Stimulated activated naive CD4-positive, alpha-beta T cell (primary cell): ENCODE measurements around the gene INF2.
A peak's percentile ranks its signal among the peaks of the same experiment; 100 is the strongest.

ENCODE experiments used
- DNase-seq, 6 experiments: peaks; one replicate each; lab custom pipeline; 2025; lab: John Stamatoyannopoulos, UW

The INF2 gene

DNA sequence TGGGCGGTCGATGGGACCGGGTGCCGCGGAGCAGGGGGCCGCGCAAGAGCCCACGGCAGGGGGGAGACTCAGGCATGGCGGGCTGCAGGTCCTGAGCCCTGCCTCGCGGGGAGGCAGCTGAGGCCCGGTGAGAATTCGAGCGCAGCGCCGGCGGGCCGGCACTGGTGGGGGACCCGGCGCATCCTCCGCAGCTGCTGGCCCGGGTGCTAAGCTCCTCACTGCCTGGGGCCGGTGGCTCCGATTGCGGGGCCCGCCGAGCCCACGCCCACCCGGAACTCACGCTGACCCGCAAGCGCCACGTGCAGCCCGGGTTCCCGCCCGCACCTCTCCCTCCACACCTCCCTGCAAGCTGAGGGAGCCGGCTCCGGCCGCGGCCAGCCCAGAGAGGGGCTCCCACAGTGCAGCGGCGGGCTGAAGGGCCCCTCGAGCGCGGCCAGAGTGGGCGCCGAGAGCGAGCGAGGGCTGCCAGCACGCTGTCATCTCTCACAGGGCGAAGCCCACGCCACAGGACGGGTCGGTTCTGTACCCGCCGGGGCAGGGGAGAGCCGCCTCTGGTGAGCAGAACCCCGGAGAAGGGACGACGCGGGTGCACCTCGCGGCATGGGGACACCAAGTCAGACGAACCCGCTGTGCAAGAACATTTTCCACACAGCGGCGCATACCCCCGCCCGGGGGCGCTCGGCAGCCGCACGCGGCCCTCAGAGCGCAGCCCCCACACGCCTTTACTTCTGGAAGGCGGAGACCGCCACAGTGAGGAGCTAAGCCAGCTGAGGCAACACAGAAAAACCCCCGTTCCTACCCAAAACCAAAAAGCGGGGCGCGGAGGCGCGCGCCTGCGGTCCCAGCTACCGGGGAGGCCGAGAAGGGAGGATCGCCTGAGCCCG lies 62.4 kb downstream of the INF2 start:
- DNase-seq = no peak

DNA sequence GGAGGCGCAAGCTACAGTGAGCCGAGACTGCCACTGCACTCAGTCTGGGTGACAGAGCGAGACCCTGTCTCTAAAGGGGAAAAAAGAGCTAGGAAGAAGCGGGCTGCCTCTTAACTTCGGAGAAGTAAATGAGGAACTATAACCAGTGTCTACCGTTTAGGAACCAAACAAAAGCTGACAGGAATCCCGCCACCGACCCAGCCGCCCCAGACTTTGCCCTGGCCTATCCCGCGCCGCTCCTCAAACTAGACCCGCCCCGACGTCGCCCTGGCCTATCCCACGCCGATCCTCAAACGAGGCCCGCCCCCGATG lies 63.0 kb downstream of the INF2 start:
- no peak for DNase-seq

DNA sequence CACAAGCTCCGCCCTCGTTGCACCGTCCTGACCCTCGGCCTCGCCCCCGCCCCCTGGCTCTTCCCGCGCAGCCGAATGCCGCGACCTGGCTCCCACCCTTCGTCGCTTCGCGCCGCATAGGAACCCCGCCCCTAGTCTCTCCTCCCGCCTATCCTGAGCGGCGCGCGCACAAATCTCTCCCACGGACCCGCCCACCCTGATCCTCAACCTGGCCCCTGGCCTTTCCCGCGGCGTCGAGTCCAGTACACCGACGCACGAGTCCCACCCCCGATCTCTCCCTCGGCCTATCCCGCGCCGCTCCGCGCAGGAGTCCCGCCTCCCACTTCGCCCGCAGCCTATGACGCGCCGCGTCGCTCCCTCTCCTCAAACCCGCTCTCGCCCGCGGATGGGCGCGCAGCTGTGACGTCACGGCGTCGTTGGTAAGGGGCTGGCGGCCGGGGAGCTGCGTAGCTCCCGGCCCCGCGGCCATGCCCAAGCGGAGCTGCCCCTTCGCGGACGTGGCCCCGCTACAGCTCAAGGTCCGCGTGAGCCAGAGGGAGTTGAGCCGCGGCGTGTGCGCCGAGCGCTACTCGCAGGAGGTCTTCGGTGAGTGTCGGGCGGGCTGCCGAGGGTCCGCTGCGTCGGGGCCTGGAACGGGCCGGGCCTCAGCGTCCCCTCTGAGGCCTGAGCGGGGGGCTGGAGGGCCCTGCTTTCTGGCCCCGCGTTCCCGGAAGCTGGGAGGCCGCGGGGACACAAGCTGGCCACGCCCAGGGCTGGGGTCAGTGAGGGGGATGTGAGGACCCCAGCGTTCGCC lies 63.5 kb downstream of the INF2 start, which contains the start of gene SIVA1:
Gene SIVA1 (plus strand): TSS at position 413 of the 793 bp plus-strand sequence. CDS start 55 bp downstream, at position 468.
- peak; percentile 99 to 100 (median 100) for DNase-seq

DNA sequence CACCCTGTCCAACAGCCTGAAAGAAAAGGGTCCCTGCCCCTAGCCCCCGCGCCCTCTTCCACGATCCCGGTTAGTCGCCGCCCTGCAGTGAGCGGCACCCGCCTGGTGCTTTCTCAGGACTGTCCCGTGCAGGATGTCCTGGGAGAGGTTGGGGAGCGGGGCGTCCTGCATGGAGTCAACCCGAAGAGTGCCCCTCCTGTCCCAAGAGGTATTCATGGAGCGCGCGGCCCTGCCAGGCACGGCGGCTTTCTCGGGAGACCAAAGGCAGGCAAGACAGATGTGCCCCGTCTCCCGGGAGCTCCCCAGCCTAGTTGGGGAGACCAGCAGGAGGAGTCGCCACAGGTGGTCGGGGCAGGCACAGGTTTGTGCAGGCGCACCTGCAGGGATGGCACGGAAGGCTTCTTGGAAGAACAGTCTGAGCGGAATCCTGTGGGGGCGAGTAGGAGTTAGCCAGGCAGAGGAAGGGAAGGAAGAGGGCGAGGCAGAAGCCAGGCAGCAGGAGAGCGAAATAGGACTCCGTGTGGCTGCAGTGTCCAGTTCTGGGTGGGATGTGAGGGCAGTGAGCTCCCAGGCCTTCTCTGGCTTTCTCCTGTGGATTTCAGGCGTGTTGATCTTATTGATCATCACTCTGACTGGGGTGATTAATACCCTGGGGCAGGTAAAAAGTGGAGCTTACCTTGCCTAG lies 64.3 kb downstream of the INF2 start:
- peak in 1 of 6 experiments; percentile 51 for DNase-seq

DNA sequence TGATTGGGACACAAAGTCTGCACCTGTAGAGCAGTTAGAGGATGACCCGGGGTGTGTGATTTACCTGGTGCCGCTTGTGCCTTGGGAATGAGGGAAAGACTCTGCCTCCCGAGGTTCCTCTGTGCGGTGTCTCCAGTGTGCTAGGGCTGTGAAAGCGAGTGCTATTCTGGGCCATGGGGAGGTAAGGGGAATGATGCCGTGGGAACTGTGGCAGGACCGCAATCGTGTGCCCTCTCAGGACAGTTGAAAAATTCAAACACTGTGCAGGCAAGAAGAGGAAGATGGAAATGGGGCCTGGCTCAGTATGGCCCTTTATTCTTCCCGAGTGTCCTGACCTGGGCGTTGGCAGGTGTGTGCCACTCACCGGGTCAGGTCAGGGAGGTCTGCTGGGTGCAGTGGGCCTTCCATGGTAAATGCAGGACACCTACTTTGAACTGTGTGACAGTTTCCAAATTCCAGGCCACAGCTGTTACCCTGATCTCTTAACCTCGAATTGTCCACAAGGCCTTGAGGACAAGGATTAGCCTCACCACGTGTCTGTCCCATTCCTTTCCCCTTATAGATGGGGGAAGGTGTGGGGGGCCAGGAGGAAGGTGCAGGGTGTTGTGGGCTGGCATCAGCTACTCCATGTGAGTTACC lies 64.9 kb downstream of the INF2 start:
- no peak for DNase-seq

DNA sequence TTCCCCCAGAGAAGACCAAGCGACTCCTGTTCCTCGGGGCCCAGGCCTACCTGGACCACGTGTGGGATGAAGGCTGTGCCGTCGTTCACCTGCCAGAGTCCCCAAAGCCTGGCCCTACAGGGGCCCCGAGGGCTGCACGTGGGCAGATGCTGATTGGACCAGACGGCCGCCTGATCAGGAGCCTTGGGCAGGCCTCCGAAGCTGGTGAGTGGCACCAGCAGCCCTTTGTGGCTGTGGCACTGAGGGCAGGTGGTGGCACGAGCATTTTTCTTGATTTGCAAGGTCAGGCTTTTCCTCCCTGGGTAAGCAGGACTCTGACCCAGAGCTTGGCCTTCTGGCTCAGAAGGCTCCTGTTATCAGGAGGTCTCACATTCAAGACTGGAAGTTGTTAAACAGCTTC lies 66.2 kb downstream of the INF2 start:
- DNase-seq = no peak

DNA sequence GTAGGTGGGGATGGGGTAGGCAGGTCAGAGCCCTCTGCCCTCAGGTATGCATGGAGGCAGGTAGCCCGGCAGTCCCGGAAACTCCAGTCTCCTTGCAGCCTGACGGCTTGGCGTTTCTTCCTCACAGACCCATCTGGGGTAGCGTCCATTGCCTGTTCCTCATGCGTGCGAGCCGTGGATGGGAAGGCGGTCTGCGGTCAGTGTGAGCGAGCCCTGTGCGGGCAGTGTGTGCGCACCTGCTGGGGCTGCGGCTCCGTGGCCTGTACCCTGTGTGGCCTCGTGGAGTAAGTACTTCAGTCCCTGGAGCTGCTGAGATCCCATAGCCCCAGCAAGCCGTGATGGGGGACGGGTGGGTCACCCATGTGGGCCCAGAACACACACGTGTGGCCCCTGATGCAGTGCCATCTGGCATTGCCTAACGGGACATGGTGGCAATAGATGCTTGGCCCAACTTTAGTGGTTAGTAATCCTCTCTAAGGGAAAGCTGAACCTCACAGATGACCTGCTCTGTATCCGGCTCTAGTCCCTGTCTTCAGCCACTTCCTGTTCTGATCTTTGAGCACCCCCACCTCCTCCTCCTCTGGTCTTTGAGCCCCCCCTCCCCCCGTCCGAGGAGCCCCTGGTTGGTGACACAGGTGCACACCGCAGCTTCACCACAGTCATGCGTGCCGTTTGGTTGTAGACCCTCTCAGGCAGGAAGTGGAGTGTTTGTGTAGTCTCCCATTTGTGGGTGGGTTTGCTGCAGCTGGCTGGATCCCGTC lies 67.2 kb downstream of the INF2 start:
- DNase-seq = no peak

DNA sequence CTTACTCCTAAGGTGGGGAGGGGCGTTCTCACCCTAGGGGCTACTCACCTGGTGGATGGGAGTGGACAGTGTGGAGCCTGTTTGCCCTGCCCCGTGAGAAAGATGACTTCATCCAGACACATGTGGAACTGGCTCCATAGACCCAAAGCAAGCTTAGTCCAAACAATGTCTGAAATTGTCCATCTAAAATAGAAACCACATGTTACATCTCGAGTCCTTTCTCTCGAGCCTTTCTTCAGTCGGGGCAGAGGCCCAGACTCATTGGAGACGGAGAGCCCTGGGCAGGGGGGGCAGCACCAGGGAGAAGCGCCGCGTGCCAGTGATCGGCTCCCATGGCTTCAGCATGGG lies 67.8 kb downstream of the INF2 start:
- DNase-seq = no peak

DNA sequence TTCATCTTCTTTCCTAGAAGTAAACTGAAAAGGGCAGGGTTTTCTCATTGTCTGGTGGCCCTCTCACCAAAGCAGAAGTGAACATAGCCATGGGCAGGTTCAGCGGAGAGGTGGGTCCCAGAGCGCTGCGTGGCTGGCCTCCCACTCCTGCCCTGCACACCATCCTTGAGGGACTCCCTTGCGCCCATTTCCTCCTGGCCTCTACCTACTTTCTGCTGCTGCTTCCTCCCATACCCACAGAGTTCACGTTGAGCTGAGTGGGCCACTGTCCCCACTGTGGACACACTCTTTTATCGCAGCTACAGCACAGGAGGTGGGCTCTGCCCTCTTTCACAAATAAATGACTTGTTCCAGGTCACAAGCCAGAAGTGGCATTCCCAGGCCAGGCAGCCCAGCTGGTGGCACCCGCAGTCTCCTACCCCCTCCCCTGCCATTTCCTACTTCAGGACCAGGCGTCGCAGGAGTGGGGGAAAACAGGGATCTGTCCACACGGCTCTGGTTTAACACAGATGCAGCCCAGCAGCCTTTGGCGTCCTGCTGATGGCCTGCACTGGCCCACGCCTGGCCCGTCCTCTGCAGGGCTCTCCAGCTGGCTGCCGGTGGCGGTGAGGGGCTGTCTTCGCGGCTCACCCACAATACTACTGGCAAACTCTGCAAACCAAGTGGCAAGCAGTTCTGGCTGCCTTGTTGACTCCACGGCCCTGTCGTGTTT lies 68.4 kb downstream of the INF2 start:
- DNase-seq = no peak

DNA sequence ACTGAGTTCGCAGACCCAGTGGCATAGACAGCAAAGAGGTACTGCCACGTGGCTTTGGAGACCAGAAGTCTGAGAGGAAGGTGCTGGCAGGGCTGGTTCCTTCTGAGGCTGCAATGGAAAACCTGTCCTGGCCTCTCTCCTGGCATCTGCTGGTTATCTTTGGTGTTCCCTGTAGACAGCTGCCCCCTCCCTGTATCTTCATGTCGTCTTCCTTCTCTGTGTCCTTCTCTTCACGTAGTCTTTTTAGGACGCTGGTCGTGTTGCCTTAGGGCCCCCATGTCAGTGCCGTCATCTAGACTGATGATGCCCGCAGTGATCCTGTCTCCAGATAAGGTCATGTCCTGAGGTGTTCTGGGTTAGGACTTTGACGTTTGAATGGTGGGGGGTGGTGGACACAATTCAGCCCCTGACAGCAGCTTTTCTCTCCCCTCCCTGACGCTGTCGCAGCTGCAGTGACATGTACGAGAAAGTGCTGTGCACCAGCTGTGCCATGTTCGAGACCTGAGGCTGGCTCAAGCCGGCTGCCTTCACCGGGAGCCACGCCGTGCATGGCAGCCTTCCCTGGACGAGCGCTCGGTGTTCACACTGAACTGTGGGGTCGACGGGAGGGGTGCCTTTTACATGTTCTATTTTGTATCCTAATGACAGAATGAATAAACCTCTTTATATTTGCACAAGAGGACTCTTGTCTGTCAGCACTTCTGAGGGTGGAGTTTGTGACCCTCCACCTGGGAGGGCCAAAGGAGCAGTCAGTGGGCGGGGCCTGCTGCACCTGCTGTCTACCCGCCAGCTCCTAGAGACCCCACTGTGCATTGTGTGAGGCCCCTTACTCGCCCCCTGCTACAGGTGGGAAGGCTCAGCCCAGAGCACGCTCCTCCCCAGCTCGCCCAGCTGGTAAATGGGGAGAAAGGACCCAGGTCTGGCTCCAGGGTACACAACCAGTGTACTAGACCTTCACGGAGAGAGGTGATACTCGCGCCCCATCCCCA lies 69.9 kb downstream of the INF2 start:
- DNase-seq = no peak

DNA sequence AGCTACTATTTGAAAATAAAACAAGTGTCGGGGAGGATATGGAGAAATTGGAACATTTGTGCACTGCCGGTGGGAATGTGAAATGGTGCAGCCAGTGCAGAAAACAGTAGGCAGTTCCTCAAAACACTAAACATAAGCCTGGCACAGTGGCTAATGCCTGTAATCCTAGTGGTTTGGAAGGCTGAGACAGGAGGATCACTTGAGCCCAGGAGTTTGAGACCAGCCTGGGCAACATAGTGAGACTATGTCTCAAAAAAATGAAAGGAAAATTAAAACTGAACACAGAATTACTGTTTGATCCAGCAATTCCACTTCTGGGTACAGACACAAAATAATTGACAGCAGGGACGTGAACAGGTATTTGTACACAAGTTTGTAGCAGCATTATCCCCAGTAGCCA lies 76.1 kb downstream of the INF2 start:
- no peak for DNase-seq

DNA sequence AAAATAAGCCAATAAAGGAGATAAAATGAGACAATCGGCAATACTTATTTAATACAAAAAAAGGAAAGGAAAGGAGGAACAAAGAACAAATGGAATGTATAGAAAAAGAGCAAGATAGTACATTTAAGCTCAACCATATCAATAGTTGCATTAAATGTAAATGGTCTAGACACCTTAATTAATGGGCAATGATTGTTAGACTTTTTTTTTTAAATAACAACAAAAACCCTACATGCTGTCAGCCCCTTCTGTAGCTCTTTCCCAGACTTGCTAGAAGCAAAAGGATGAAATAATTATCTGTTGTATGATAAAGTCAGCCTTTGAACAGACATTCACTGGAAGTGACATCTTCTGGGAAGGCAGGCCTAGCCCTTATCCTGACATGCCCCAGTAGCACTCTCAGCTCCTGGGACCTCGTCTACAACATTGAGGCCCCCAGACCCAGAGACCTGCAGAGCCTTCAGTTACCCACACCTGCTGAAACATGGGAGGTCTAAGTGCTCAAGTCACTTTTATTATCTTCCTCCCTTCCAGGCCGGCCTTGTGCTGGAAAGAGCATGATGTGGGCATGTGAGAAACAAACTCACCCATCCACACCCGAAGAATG lies 76.9 kb downstream of the INF2 start:
- no peak for DNase-seq

DNA sequence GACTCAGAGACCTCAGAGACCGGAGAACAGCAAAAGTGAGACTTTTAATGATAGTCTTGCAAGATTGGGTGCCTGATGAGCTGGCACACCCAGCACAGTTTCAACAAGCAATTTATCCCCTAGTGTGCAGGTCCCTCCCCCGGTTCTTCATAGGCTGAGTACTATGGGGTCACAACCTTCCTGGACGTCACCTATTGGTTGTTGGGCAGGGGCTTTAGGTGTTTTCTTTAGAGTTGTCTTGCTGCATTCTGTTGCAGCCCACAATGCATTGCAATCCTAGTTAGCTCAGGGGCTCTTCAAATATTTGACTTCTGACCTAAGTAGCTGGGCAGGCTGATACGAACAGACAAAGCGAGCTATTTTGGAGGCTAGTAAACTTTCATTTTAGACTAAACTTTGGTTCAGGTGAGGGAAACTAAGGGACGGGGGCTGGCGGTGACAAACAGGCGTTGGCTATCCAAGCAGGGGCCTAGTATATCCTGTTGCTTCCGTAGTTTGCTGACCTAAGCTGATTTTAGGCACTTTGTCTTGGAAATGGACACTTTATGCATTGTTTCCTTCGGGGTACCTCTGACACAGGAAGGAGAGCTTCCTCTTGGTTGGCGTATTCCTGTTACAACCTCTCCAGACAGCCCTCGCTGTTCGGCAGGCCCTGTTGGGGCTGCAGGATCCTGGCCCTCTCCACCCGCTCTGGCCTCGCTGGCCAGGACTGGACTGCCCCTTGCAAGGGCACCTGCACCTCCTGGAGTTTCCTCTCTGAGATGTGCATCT lies 77.6 kb downstream of the INF2 start:
- no peak for DNase-seq

DNA sequence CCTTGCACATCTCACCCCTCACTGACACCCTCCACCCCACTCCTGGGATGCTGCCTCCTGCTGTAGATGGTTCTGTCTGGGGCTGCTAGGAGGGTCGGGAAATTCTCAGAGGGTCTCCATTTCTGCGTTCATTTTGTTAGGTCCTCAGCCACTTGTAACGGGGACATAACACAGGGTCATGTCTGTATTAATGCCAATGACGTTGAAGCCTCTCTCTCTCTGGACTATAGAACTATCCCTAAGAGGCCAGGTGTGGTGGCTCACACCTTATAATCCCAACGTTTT lies 78.2 kb downstream of the INF2 start:
- no peak for DNase-seq

DNA sequence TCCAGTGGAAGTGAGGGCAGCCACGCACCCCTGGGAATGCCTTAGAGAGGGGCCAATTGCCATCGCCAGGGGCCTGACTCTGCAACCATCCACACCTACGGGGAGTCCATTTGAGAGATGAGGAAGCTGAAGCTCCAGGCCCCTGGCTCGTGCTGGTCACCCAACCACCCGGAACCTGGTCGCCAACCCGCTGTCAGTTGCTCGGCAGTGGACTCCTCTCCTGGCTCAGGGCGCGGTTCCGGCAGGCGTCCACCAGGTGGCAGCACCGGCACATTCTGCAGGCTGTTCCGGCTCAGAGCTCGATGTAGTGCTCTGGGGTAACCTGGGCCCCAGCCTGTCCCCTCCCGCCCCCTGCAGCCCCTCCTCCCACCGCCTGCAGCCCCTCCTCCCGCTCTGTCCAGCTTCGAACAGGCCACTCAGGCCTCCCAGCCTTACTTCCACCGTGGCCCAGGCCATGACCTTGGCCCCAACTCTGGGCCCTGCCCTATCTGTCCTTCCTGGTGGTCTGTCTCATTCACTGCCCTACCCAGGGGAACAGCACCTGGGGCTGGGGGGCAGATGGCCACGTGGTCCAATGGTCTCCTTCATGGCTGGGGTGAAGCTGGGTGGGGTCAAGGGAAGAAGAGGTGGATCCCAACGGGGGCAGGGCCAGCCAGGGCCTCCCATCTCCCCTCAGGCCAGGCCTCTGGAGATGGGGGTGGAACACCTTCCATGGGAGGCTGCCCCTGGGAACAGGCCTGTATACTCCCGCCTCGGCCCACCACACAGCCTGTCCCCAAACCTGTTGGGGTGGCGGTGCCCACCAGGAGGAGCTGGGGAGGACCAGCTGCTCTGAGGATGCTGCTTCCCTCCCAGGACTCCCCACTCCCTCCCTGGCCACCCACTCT lies 79.3 kb downstream of the INF2 start:
- peak; percentile 69 to 93 (median 86) for DNase-seq

DNA sequence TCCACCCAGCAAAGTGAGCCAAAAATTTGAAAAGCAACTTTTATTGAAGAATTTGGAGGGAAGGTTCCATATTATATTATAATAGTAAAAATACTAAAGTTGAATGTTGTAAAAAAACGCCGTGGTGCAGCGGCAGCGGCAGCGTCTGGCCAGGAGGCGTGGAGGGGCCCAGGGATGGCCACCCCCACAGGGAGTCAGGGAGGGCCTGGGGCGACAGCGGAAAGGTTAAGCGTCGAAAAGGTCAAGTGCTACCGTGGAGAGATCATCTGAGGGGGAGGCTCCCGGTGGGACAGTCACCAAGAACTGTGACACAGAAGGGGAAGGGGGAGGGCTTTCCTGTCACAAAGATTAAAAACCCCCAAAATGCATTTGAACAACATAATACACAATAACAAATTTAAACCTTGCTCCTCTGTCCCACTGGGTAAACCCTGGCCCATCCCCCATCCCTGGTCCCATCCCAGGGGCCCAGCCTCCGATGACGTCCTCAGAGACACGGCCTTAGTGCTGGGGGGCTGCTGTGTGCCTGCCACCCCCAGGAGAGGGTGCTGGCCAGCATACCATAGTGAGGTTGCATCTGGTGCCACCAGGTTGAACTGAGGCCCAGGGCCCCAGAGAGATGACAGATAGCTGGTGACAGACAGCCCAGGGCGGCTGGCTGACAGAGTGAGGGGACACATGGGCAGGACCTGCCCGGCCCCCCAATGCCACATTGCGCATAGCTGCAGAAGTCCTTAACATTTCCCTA lies 80.1 kb downstream of the INF2 start:
- no peak for DNase-seq

DNA sequence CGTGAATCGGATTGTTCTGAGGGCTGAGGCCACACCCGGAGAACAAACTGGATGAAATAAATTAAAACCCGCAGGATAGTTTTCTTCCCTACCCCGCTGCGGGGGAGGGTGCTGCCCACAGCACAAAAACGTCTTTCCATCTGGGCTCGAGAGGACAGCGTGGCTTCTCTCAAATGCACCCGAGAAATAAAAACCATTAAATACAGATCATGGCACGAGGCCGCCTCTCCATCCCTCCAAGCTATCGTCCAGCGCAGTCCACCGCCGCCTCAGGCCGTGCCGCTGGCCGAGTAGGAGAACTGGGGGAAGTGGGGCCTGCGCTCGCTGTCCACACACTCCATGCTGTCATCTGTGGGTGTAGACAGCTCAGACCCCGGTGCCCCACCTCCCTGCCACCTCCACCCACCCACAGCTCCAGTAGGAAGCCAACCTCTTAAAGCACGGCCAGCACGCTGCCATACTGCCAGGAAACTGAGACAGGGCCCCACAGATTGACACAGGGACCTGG lies 80.7 kb downstream of the INF2 start:
- DNase-seq = no peak
